IPS-18a (cell line): ENCODE data around the gene IL16.

Source experiments
- H3K27ac ChIP-seq: one replicate; pipeline ENCODE4 v1.5.1; 2013; ENCODE audit warnings: low read length
- H3K27me3 ChIP-seq: one replicate; pipeline ENCODE4 v1.6.1; 2013; ENCODE audit warnings: mild to moderate bottlenecking, low read length; ENCODE audit not compliant: control insufficient read depth, insufficient read depth
- H3K36me3 ChIP-seq: one replicate; pipeline ENCODE4 v1.6.1; 2013; ENCODE audit warnings: low read depth, low read length; ENCODE audit not compliant: control insufficient read depth
- H3K4me1 ChIP-seq: one replicate; pipeline ENCODE4 v1.6.1; 2013; ENCODE audit warnings: low read depth, low read length; ENCODE audit not compliant: control insufficient read depth
- H3K4me3 ChIP-seq: one replicate; pipeline ENCODE4 v1.5.1; 2013; ENCODE audit warnings: low read length
- H3K9ac ChIP-seq: one replicate; pipeline ENCODE4 v1.6.1; 2013; ENCODE audit warnings: mild to moderate bottlenecking, low read length, moderate library complexity
- H3K9me3 ChIP-seq: one replicate; pipeline ENCODE4 v1.6.1; 2013; ENCODE audit warnings: low read depth, low read length; ENCODE audit not compliant: control insufficient read depth

The IL16 gene

DNA sequence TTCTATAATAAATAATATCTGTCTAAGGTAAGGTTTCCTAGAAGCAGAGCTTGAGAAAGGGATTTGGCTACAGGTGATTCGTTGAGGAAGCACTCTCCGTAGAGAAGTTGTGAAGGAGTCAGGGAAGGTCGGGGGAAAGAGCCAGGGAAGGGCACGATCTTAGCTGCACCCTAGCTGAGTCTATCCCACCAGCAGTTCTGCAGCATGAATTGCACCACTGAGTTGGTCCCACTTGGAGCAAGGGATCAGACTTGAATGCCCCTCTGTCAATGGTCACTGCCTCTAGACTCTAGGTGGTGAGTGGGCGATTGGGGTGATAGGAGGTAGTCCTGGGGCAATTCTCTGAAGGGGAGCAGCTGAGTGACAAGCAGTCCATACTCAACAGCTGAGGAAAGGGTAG lies 163.8 kb downstream of the IL16 start:
- Histone ChIP-seq H3K9ac (no peak overlapping the region), H3K36me3 (no peaks in the 10 kb centered on the region), H3K9me3 (no peaks in the 10 kb centered on the region)

DNA sequence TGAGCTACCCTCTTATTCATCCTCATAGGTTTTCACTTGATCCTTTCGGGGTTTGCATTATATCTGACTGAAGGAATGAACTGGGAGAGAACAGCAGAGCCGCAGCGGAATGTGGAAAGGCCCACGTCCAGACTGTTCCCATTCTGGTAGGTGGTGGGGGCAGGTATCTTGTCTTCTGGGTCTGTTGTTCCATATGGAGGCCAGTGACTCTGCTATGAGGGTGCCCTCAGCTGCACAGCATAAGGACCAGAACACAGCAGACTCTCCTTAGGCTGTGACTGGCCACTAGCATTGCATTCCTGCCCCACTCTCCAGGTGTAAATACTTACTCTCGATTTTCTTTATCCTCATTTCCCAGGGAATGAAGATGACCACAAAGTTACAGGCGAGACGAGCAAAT lies 165.2 kb downstream of the IL16 start:
- Histone ChIP-seq H3K36me3 (no peaks in the 10 kb centered on the region), H3K9ac (no peak overlapping the region), H3K4me3 (no peak overlapping the region), H3K27me3 (no peaks in the 10 kb centered on the region), H3K27ac (no peak overlapping the region), H3K4me1 (peaks cover 2% of the 10 kb centered on the region), H3K9me3 (no peaks in the 10 kb centered on the region)

More for the DNA sequence above, 163.8 kb downstream of the IL16 start:
- Histone ChIP-seq H3K27me3 (no peaks in the 10 kb centered on the region), H3K27ac (no peak overlapping the region), H3K4me3 (no peak overlapping the region), H3K4me1 (peaks cover 10% of the 10 kb centered on the region)

DNA sequence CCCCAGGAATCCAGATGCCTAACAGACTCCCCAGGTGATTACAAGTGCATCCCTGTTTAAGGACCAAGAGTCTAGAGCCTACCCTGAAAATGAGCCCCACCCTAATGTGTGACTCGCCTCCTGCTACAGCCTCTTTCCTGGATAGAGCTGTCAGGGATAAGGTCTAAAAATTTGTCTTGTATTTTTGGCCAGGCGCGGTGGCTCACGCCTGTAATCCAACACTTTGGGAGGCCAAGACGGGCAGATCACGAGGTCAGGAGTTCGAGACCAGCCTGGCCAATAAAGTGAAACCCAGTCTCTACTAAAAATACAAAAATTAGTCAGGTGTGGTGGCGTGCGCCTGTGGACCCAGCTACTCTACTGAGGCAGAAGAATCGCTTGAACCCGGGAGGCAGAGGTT lies 166.1 kb downstream of the IL16 start:
- no peaks in the 10 kb centered on the region for H3K4me1 ChIP-seq
- no peak overlapping the region for H3K27ac ChIP-seq
- H3K4me3 ChIP-seq: no peak overlapping the region
- no peak overlapping the region for H3K9ac ChIP-seq
- H3K36me3 ChIP-seq: no peaks in the 10 kb centered on the region
- H3K9me3 ChIP-seq: no peaks in the 10 kb centered on the region
- H3K27me3 ChIP-seq: no peaks in the 10 kb centered on the region

DNA sequence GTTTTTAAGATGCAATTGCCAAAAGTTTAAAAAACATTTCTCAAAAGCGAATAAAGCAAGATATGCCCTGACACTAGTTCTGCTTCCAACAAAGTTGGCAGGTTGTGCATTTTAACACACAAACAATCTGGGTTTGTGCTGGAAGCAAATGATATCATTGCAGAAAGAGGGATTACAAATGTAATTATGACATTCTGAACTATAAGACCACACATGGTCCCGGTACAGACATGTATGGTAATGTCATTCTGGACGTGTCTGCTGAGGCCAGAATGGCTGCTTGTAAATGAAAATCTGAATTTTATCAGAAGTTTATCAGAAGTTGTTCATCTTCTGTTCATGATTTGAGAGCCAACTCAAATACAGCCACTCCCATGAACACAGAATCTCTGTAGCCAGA lies 166.6 kb downstream of the IL16 start:
- Histone ChIP-seq H3K4me1 (no peaks in the 10 kb centered on the region), H3K4me3 (no peak overlapping the region), H3K36me3 (no peaks in the 10 kb centered on the region), H3K9me3 (no peaks in the 10 kb centered on the region), H3K27ac (no peak overlapping the region), H3K9ac (no peak overlapping the region), H3K27me3 (no peaks in the 10 kb centered on the region)
